ENCODE measurements around the gene KRTAP4-1.

- no peak for TF ChIP-seq POLR2A (IDR thresholded peaks at IDR 0.05)
- TF ChIP-seq CTCF (IDR thresholded peaks at IDR 0.05): no peak
Observed at GRCh38 chr17:41226051-41226450, 41.3 kb upstream of the KRTAP4-1 start.

All from upper lobe of left lung (tissue), 4 donors.